Prostate gland (tissue), 2 donors: ENCODE results near the gene URM1.

Experiments
- POLR2A ChIP-seq: fragments of 450-650 bp; IDR thresholded peaks from one replicate; pipeline ENCODE4 v1.6.1; 2016; ENCODE audit warnings: antibody characterized with exemption, mild to moderate bottlenecking
- POLR2AphosphoS5 ChIP-seq: sonication (generic); formaldehyde crosslinking; IDR thresholded peaks from one replicate; pipeline ENCODE4 v1.6.1; 2017; ENCODE audit warnings: antibody characterized with exemption
- TF ChIP-seq, protein P1 (sequence below), 4 experiments: fragments of 200-600 bp in 2 of 4; fragments of 450-650 bp in 2 of 4; sonication (generic) in 2 of 4; IDR thresholded peaks; 1 replicate in 3 of 4; 2 replicates in 1 of 4; pipeline ENCODE4 v1.5.1; 2016 to 2019; ENCODE audit warnings: antibody characterized with exemption in 4 of 4, mild to moderate bottlenecking in 2 of 4, moderate library complexity in 2 of 4

DNA sequence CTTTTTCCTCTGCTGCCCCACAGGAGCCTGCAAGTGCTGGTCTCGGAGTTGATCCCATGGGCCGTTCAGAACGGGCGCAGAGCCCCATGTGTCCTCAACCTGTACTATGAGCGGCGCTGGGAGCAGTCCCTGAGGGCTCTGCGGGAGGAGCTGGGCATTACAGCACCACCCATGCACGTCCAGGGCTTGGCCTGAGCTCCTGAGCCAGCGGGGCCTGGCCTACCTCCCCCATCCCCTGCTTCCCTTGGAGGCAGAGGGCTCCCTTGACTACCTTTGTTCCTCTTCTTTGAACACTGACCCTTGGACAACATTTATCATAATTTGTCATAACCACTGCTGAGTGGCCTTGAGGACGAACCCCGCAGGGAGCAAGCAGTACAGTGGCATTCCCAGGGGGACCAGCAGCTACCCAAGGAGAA is 37.7 kb upstream of the URM1 start:
- TF ChIP-seq, protein P1, sequence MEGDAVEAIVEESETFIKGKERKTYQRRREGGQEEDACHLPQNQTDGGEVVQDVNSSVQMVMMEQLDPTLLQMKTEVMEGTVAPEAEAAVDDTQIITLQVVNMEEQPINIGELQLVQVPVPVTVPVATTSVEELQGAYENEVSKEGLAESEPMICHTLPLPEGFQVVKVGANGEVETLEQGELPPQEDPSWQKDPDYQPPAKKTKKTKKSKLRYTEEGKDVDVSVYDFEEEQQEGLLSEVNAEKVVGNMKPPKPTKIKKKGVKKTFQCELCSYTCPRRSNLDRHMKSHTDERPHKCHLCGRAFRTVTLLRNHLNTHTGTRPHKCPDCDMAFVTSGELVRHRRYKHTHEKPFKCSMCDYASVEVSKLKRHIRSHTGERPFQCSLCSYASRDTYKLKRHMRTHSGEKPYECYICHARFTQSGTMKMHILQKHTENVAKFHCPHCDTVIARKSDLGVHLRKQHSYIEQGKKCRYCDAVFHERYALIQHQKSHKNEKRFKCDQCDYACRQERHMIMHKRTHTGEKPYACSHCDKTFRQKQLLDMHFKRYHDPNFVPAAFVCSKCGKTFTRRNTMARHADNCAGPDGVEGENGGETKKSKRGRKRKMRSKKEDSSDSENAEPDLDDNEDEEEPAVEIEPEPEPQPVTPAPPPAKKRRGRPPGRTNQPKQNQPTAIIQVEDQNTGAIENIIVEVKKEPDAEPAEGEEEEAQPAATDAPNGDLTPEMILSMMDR (IDR thresholded peaks at IDR 0.05) = no peak
- TF ChIP-seq POLR2AphosphoS5 (no peak), POLR2A (no peak)
